Dedifferentiated amniotic fluid mesenchymal stem cell (primary cell): ENCODE measurements around the gene TFPT.
"Not testable (repeated sequence)": the region's sequence is repeated elsewhere in the genome, so short reads cannot be mapped to it uniquely, and the experiment has no call there.

ENCODE experiments used
- DNase-seq: peaks from one replicate; pipeline ENCODE4 v3.0.0-alpha.2; 2016; ENCODE audit errors: extremely low spot score

TFPT gene

DNA sequence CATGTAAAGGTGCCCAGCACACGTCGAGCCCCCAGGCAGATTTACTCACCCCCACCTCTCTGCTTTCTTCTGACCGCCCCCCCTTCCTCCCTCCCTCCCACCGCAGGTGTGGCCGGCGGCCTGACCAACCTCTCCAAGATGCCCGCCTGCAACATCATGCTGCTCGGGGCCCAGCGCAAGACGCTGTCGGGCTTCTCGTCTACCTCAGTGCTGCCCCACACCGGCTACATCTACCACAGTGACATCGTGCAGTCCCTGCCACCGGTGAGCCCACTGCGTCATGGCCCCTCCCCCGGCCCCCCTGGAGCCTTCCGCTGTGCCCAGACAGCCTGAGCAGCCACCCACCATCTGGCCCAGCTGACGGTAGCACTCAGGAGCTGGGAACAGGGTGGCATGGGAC lies 8.9 kb upstream of the TFPT start:
- DNase-seq = no peak

DNA sequence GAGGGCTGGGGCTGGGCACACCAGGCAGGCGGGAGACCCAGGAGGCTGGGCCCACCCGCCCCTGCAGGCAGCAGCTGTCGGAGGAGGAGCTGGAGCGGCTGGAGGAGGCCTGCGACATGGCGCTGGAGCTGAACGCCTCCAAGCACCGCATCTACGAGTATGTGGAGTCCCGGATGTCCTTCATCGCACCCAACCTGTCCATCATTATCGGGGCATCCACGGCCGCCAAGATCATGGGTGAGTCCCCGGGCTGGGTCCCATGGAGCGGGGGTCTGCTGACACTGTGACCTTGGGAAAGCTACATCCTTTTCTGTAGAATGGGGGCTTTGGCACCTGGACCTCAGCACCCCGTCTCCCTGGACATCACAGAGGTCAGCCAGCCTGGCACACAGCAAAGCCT lies 8.2 kb upstream of the TFPT start:
- no peak for DNase-seq

- no peak for DNase-seq
Observed at GRCh38 chr19:54121259-54121658, 5.8 kb upstream of the TFPT start.

DNA sequence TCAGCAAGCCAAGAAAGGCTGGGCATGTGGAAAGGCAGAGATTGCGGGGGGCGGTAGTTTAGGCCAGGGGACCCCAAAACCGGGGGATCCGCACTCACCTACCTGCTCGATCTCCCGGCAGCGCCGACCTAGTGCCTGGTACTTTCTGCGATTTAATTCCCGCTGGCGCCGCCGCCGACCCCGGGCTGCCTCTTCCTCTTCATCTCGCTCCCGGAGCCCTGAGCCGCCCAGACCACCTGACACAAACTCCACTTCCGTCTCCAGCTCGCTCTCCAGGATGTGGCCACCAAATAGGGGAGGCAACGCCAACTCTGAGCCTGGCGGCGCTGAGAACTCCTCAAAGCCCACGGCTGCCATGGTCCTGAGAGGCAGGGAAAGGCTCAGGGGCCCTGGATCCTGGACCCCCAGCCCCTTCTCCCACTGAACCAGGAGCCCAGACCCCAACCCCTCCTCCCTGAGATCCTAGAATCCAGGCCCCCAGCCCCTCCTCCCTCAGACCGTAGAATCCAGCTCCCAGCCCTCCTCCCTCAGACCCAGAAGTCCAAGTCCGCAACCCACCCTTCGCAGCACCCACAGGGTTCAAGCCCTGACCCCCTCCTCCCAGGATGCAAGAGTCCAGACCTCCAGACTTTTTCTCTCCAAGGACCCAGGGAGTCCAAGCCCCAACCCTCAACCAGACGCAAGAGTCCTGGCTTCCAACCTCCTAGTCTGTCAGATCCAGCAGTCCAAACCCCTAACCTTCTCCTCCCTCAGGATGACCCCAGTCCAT lies 933 bp downstream of the TFPT start:
- no peak for DNase-seq

GRCh38 chr19:54109651-54110050 lies 5.8 kb downstream of the TFPT start:
- no peak for DNase-seq

DNA sequence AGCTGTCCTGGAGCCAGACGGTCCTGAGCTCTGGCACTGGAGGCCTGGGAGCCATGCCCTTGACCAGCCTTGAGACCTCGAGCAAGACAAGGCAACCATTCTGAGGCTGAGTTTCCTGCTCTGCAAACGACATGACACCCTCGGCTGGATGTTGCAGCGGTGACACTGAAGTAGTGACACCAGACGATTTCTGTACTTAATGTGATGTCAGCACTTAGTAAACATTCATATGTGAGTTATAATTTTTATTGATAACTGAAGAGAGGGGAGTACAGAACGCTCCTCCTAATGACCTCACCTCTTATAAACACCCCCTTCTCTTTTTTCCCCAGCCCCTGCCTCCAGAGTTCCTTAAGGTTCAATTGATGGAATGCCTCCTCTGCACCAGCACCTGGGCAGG lies 7.0 kb downstream of the TFPT start:
- DNase-seq = no peak

GRCh38 chr19:54107876-54108490 lies 7.5 kb downstream of the TFPT start:
- DNase-seq = no peak

DNA sequence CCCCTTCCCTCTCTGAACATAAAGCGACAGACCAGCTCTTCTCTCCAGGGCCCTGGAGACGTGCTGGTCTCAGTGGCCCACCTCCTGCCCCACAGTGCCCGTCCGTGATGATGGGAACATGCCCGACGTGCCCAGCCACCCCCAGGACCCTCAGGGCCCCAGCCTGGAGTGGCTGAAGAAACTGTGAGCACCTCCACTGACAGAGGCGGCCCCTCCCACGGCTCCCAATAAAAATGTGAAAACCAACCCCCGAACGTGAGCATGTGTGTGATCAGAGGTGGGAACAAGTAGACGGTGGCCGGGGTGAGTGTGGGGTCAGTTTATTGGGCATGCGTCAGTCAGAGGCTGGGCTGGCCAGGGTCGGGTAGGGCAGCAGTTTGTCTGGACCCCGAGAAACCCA lies 8.7 kb downstream of the TFPT start:
- no peak for DNase-seq

DNA sequence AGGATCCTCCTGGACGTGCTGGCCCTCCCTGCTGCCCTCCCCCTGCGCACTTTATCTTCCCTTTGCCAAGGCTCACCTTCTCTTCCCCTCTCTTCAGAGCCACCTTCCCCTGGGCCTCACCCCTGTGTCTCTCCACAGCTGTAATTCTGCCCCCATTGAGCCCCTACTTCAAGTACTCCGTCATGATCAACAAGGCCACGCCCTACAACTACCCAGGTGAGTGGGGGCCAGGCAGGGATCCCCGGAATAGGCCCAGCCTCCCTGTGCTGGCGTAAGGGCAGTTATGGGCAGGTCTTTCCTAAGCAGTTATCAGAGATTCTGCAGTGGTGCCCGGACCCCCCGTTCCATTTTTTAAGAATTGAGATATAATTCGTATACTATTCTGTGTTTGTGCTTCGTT lies 9.7 kb downstream of the TFPT start:
- DNase-seq = no peak

DNA sequence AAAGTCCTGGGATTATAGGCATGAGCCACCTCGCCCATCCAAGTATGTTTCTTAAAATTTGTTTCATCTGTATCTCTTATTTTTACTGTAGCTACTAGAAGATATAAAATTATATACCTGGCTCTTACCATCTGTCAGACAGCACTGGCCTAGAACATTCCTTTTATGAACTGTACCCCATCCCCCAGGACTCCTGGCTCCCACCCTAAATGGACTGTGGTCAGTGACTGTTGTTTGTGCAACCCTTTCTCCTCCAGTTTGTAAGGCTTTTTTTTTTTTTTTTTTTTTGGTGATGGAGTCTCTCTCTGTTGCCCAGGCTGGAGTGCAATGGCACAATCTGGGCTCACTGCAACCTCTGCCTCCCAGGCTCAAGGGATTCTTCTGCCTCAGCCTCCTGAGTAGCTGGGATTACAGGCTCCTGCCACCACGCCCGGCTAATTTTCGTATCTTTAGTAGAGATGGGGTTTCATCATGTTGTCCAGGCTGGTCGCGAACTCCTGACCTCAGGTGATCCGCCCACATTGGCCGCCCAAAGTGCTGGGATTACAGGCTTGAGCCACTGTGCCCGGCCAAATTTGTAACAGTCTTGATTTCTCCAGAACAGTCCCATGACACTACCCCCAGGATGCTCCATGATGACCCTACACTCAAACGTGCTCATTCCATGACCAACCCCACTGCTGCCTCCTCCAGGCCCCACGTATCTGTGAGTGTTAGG lies 10.3 kb downstream of the TFPT start:
- no peak for DNase-seq

DNA sequence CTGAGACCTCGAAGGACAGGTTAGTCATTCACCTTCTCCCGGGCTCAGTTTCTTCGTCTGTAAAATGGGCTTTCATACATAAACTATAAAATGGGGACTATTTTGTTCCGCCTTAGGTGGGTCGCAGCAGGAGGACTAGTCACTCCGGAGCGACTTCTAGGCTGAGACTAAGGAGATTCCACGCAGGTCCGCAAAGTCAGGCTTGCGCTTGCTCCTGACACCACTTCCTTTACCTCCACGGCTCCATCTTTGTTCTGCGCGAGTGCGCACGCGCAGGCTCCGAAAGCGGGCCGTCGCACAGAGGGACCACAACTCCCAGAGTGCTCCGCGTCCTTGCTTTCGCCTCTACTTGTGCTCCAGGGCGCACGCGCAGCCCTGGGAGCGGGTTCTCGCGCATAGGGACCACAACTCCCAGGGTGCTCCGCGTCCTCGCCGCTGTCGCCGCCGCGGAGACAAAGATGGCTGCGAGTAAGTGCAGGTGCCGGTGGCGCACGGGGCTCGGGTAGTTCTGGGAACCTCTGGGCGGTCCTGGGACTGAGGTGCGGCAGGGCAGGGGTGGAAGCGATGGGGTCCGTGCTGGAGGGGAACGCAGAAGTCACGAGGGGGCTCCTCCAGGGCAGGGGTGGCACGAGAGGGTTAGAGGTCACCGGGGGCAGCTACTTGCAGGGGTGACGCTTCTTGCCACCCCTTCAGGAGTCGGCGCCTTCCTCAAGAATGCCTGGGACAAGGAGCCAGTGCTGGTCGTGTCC lies 12.9 kb downstream of the TFPT start, which contains the start of gene NDUFA3:
TSS of gene NDUFA3 (plus strand) at position 435 of the 749 bp plus-strand sequence. CDS start at position 459, 24 bp downstream.
- DNase-seq = peak; percentile 98

DNA sequence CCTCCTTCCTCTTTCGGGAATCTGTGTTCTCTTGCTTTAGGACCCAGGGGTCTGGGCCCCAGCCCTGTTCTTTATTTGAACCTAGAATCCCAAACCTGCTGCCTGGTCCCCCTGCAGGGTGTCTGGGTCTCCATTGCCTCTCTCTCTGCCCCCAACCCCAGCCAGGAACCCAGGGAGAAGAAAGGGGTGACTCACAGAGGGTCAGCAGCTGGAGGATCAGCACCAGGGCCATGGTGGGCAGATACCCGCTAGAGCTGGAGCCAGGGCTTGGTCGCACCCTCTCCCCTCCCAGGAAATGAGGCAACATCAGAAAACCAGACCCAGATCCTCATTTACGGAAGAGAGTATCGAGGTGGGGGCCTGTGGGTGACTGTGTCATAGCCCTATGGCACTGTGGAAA lies 14.9 kb downstream of the TFPT start, which contains the start of gene OSCAR:
TSS of gene OSCAR (minus strand) at position 243 of the 400 bp plus-strand sequence. CDS start at position 232, 11 bp downstream.
- no peak for DNase-seq

DNA sequence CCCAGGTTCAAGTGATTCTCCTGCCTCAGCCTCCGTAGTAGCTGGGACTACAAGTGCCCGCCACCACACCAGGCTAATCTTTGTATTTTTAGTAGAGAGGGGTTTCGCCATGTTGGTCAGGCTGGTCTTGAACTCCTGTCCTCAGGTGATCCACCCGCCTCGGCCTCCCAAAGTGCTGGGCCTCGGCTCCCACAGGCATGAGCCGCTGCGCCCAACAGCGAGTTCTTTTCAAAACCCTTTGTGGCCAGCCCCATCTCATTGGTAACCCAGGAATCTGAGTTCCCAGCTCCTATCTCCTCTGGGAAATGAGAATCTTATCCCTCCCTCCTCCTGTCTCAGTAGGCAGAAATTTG lies 15.6 kb downstream of the TFPT start:
- DNase-seq = not testable (repeated sequence)

GRCh38 chr19:54099190-54099902 lies 16.1 kb downstream of the TFPT start:
- DNase-seq = no peak

DNA sequence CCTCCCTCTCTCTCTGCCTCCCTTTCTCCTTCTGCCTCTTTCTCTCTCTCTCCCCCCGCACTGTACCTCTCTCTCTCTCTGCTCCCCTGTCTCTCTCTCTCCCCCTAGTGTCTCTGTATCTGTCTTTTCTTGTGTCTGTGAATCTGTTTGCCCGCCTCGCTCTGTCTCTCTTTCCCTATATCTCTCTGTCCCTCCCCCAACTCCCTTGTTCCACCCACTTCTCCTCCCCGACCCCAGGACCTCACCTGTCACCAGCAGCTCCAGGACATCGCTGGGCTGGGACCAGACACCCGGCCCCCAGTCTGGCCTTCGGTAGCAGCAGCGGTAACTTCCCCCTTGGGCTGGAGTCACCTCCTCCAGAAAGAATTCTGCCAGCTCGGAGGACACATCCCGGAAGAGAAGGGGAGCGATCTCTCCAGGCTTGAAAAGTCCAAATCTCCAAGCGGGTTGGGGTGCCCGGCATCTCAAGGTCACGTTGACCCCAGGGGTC lies 18.8 kb downstream of the TFPT start:
- peak; percentile 17 for DNase-seq

GRCh38 chr19:54095859-54096616 lies 19.4 kb downstream of the TFPT start:
- peak; percentile 22 for DNase-seq

- DNase-seq = no peak
Observed at GRCh38 chr19:54095136-54095858, 20.2 kb downstream of the TFPT start.

- DNase-seq = no peak
Observed at GRCh38 chr19:54094426-54095000, 20.9 kb downstream of the TFPT start.

DNA sequence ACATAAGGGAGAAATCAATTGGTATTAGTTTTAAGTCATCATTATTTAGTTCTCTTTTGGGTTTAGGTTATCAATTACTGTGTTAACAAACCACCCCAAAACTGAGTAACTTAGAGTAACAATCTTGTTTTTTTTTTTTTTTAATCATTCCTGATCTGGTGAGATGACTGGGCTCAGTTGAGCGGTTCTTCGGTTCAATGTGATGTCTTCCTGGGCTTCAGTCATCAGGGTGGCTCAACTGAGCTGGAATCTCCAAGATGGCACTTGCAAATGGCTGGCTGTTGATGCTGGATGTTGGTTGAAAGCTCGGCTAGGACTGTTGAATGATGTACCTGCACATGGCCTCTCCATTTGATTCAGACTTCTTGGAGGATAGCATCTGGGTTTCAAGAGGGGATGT lies 31.0 kb downstream of the TFPT start:
- DNase-seq = no peak
